ENCODE data around the gene TP53I11.

The TP53I11 gene

GRCh38 chr11:44920451-44920850, 30.2 kb downstream of the TP53I11 start:
- TF ChIP-seq GLIS3 (CRISPR knock-in tag; IDR thresholded peaks at IDR 0.05), result no peak
- no peak for TF ChIP-seq ZNF565 (CRISPR knock-in tag; conservative IDR thresholded peaks at IDR 0.05; ENCODE audit: low read depth)
- no peak for TF ChIP-seq TOX (CRISPR knock-in tag; IDR thresholded peaks at IDR 0.05; ENCODE audit: borderline replicate concordance)
- TF ChIP-seq RARB (CRISPR knock-in tag; IDR thresholded peaks at IDR 0.05), result no peak
- no peak for TF ChIP-seq TCF4 (CRISPR knock-in tag; IDR thresholded peaks at IDR 0.05; ENCODE audit: borderline replicate concordance)
- TF ChIP-seq ZFP30 (CRISPR knock-in tag; IDR thresholded peaks at IDR 0.05), result no peak
- TF ChIP-seq CSRNP3 (CRISPR knock-in tag; IDR thresholded peaks at IDR 0.05), result no peak
- TF ChIP-seq PPARA (CRISPR knock-in tag; IDR thresholded peaks at IDR 0.05; ENCODE audit: borderline replicate concordance), result no peak
- TF ChIP-seq, protein P1, sequence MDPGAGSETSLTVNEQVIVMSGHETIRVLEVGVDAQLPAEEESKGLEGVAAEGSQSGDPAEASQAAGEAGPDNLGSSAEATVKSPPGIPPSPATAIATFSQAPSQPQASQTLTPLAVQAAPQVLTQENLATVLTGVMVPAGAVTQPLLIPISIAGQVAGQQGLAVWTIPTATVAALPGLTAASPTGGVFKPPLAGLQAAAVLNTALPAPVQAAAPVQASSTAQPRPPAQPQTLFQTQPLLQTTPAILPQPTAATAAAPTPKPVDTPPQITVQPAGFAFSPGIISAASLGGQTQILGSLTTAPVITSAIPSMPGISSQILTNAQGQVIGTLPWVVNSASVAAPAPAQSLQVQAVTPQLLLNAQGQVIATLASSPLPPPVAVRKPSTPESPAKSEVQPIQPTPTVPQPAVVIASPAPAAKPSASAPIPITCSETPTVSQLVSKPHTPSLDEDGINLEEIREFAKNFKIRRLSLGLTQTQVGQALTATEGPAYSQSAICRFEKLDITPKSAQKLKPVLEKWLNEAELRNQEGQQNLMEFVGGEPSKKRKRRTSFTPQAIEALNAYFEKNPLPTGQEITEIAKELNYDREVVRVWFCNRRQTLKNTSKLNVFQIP (CRISPR knock-in tag; IDR thresholded peaks at IDR 0.05; ENCODE audit: borderline replicate concordance, low read depth), result no peak
- TF ChIP-seq ARNTL (CRISPR knock-in tag; IDR thresholded peaks at IDR 0.05; ENCODE audit: borderline replicate concordance, low read depth), result no peak
- no peak for ATAC-seq

DNA sequence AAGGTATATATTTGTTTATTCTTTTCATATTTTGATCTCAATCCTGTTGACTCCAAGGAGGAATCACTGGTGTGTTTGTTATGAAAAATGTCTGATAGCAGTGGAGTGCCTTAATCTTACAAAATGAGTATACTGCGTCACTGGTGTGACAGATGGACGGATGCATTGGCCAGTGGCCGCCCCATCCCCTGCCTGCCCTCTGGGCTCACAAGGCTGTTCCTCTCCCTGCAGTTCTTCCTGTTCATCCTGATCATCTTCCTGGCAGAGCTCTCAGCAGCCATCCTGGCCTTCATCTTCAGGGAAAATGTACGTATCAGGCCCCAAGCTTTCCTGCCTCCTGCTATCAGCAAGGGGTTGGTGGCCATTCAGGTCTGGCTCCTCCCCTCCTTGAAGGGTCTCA, 32.9 kb downstream of the TP53I11 start:
- no peak for ATAC-seq
- TF ChIP-seq RARB (CRISPR knock-in tag; IDR thresholded peaks at IDR 0.05) (no peak), TSHZ2 (CRISPR knock-in tag; IDR thresholded peaks at IDR 0.05) (no peak), ZFP3 (CRISPR knock-in tag; IDR thresholded peaks at IDR 0.05) (no peak), ARNTL (CRISPR knock-in tag; IDR thresholded peaks at IDR 0.05; ENCODE audit: borderline replicate concordance, low read depth) (no peak), ISL1 (CRISPR knock-in tag; IDR thresholded peaks at IDR 0.05) (no peak)

GRCh38 chr11:44916801-44917385, 33.8 kb downstream of the TP53I11 start:
- no peak for TF ChIP-seq ARNTL (CRISPR knock-in tag; IDR thresholded peaks at IDR 0.05; ENCODE audit: borderline replicate concordance, low read depth)
- no peak for TF ChIP-seq CREB5 (CRISPR knock-in tag; IDR thresholded peaks at IDR 0.05; ENCODE audit: low read depth)
- no peak for TF ChIP-seq SNAI2 (CRISPR knock-in tag; IDR thresholded peaks at IDR 0.05)
- TF ChIP-seq, protein P1 (CRISPR knock-in tag; IDR thresholded peaks at IDR 0.05; ENCODE audit: borderline replicate concordance, low read depth), result no peak
- no peak for TF ChIP-seq ESRRG (CRISPR knock-in tag; IDR thresholded peaks at IDR 0.05)
- no peak for TF ChIP-seq TOX (CRISPR knock-in tag; IDR thresholded peaks at IDR 0.05; ENCODE audit: borderline replicate concordance)
- TF ChIP-seq CSDC2 (CRISPR knock-in tag; IDR thresholded peaks at IDR 0.05), result no peak
- TF ChIP-seq TSHZ2 (CRISPR knock-in tag; IDR thresholded peaks at IDR 0.05), result no peak
- no peak for TF ChIP-seq GLIS3 (CRISPR knock-in tag; IDR thresholded peaks at IDR 0.05)
- TF ChIP-seq ZFP3 (CRISPR knock-in tag; IDR thresholded peaks at IDR 0.05), result no peak
- ATAC-seq, result no peak
